Right ventricle myocardium superior (tissue), 1 donor: ENCODE data around the gene ZBTB45. TPM values are rescaled to one million over a fixed set of nuclear protein-coding genes. Genes with fewer than 3 reads are reported as not detected.
A peak's percentile ranks its signal among the peaks of the same experiment; 100 is the strongest.

Experiments
- ATAC-seq: fragments of 200-7000 bp; cut with Tn5 transposase; one replicate; pipeline ENCODE4 v1.9.1; 2020; ENCODE audit warnings: mild to moderate bottlenecking; ENCODE audit not compliant: poor library complexity
- DNase-seq: peaks from one replicate; pipeline ENCODE4 v3.0.0-alpha.2; 2020
- intact Hi-C: fragments of 100-400 bp; cut with DNase I; formaldehyde crosslinking; loops from one replicate; pipeline ENCODE4 v1.11.2; 2022
- microRNA-seq: library from miRNA; unstranded; fragments of <30 nt; microRNA quantifications from one replicate; pipeline ENCODE4 v1.2.0, GENCODE V29; 2020
- total RNA-seq: library from RNA; stranded (reverse); fragmentation: NEBNext Ultra II Directional; extraction: Animal tissue kit (Norgen Biotek cat#: 25700); gene quantifications from one replicate; pipeline ENCODE4 v1.2.1, GENCODE V29; 2021
- donor health status: DM: no; HTN: yes; CAD: no; lungs with severe emphysema.

The ZBTB45 gene
- total RNA-seq, 1 donor from 2014 or later, result 7.9 TPM

- ATAC-seq (peak; percentile 99), DNase-seq (peak; percentile 99)
- intact Hi-C loops, result no loop called here
These were observed 52.6 kb downstream of the ZBTB45 start, which contains the start of gene ZNF324 for GRCh38 chr19:58466760-58467589. Gene ZNF324, plus strand, starts transcription at chr19:58467080. Its CDS starts 2,106 bp downstream, at chr19:58469186.

GRCh38 chr19:58466089-58466759 is 53.4 kb downstream of the ZBTB45 start:
- intact Hi-C loops, result no loop called here
- DNase-seq (no peak), ATAC-seq (peak; percentile 39)

Small RNA genes lying within 50 kb of the gene (microRNA-seq; reads per million reads assigned to microRNA genes)
- not detected for gene MIR6807

Other genes starting within 250 kb of the ZBTB45 start
- 4.6 TPM for gene ZNF8, start 240.9 kb downstream of the ZBTB45 start, total RNA-seq
- gene ERVK3-1, start 214.4 kb downstream of the ZBTB45 start, total RNA-seq, result 20.0 TPM
- gene ZSCAN22, start 192.8 kb downstream of the ZBTB45 start, total RNA-seq, result 1.7 TPM
- gene A1BG, start 166.3 kb downstream of the ZBTB45 start, total RNA-seq, result 4.1 TPM
- 0.30 TPM for gene ZNF497, start 157.1 kb downstream of the ZBTB45 start, total RNA-seq
- 0.13 TPM for gene ZNF837, start 138.8 kb downstream of the ZBTB45 start, total RNA-seq
- gene RPS5, start 132.5 kb downstream of the ZBTB45 start, total RNA-seq, result 481 TPM
- gene RNF225, start 124.2 kb downstream of the ZBTB45 start, total RNA-seq, result not detected
- 16.1 TPM for gene ZNF584, start 111.2 kb downstream of the ZBTB45 start, total RNA-seq
- gene ZNF132, start 79.7 kb downstream of the ZBTB45 start, total RNA-seq, result 4.6 TPM
- 2.6 TPM for gene ZNF324B, start 68.2 kb downstream of the ZBTB45 start, total RNA-seq
- 5.1 TPM for gene ZNF324, start 52.7 kb downstream of the ZBTB45 start, total RNA-seq
- 4.6 TPM for gene ZNF446, start 43.5 kb downstream of the ZBTB45 start, total RNA-seq
- 3.8 TPM for gene SLC27A5, start 7.8 kb downstream of the ZBTB45 start, total RNA-seq
- gene TRIM28, start 24.3 kb upstream of the ZBTB45 start, total RNA-seq, result 132 TPM
- gene CHMP2A, start 35.3 kb upstream of the ZBTB45 start, total RNA-seq, result 115 TPM
- 116 TPM for gene UBE2M, start 38.8 kb upstream of the ZBTB45 start, total RNA-seq
- gene MZF1, start 53.5 kb upstream of the ZBTB45 start, total RNA-seq, result 9.2 TPM